ENCODE results near the gene SNCAIP. TPM values are rescaled to one million over a fixed set of nuclear protein-coding genes. Genes with fewer than 3 reads are reported as not detected.

The SNCAIP gene
- total RNA-seq, 1 donor from 2014 or later, result 11.3 TPM

DNA sequence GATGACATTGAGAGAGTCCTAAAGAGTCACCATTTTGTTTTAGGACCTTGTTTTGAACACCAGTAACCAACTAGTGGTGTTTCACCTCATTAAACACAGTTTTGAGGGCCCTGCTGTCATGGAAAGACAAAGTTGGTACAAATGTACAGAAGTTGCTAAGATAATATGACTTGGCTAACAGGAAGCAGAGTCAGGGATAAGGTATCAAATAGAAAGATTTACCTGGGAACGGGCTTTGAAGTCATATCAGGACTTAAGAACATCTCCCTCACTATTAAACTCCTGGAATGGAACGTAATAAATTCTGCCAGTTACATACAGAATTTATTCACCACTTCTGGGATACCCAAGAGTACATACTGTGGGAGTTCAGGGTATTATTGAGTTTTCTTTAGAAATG, 115.6 kb downstream of the SNCAIP start:
- no peak overlapping the region for H3K4me3 ChIP-seq
- H3K36me3 ChIP-seq, result no peaks in the 10 kb centered on the region
- intact Hi-C loops (cut with DNase I), result no loop called here
- no peaks in the 10 kb centered on the region for H3K4me1 ChIP-seq
- no peak overlapping the region for H3K27ac ChIP-seq
- H3K27me3 ChIP-seq, result no peaks in the 10 kb centered on the region
- TF ChIP-seq POLR2AphosphoS5 (IDR thresholded peaks at IDR 0.05; ENCODE audit: insufficient read depth in 1 of 2, low read depth in 1 of 2) (no peak), POLR2A (IDR thresholded peaks at IDR 0.05) (no peak)
- TF ChIP-seq, protein P1, sequence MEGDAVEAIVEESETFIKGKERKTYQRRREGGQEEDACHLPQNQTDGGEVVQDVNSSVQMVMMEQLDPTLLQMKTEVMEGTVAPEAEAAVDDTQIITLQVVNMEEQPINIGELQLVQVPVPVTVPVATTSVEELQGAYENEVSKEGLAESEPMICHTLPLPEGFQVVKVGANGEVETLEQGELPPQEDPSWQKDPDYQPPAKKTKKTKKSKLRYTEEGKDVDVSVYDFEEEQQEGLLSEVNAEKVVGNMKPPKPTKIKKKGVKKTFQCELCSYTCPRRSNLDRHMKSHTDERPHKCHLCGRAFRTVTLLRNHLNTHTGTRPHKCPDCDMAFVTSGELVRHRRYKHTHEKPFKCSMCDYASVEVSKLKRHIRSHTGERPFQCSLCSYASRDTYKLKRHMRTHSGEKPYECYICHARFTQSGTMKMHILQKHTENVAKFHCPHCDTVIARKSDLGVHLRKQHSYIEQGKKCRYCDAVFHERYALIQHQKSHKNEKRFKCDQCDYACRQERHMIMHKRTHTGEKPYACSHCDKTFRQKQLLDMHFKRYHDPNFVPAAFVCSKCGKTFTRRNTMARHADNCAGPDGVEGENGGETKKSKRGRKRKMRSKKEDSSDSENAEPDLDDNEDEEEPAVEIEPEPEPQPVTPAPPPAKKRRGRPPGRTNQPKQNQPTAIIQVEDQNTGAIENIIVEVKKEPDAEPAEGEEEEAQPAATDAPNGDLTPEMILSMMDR (IDR thresholded peaks at IDR 0.05), result no peak
- no peaks in the 10 kb centered on the region for H3K9me3 ChIP-seq
- no peak for DNase-seq (ENCODE audit: extremely low spot score in 2 of 2)

DNA sequence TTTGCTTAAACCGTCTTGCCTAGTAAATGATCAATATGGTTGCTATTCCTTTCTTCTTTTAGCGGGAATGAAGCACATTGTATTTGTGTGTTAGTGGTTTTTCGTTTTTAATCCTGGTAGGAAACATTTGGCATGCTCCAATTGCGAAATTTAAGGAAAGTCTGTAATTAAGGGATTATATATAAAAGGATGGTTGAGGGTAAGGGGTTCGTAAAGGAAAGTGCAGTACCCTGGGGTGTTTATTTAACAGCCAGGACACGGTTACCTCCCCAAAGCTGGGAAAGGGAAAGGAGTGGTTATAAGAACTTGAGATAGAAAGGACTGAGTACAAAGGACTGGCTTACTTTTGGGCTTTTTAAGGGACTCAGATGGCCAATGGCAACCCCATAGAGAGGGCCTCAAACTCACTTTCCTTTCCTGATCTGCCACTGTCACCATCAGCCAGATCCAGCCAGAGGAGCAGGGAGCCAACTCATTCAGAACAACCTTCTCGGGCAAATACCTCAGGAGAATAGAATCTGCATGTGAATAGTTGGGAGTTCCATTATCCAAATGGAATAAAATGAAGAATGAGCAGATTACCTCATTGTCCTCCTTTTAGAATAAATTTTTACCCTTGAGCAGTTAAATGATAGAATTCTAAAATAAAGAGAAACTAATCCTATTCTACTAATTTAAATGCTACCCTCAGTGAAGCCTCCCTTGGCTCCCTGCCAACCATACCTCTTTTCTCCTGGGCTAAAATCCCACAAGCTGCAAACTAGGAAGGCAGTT, 117.7 kb downstream of the SNCAIP start:
- Histone ChIP-seq H3K36me3 (no peaks in the 10 kb centered on the region), H3K4me1 (no peaks in the 10 kb centered on the region), H3K4me3 (no peak overlapping the region), H3K27me3 (no peaks in the 10 kb centered on the region), H3K9me3 (no peaks in the 10 kb centered on the region), H3K27ac (no peak overlapping the region)
- TF ChIP-seq POLR2AphosphoS5 (IDR thresholded peaks at IDR 0.05; ENCODE audit: insufficient read depth in 1 of 2, low read depth in 1 of 2) (no peak), POLR2A (IDR thresholded peaks at IDR 0.05) (no peak)
- TF ChIP-seq, protein P1 (IDR thresholded peaks at IDR 0.05), result no peak
- DNase-seq (ENCODE audit: extremely low spot score in 2 of 2), result no peak
- intact Hi-C loops (cut with DNase I), result no loop called here

DNA sequence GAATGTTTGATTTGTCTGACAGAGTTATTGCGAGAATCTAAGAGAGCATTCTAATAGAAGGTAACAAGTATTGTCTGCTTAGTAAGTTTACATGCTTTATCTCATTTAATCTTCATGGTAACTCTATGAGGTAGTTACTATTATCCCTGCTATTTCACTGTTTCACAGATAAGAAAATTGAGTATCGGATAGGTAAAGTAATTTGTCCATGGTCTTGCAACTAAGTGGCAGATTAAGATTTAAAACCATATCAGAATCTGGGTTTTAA, 118.2 kb downstream of the SNCAIP start:
- H3K9me3 ChIP-seq, result no peaks in the 10 kb centered on the region
- H3K27me3 ChIP-seq, result no peaks in the 10 kb centered on the region
- H3K4me1 ChIP-seq, result no peaks in the 10 kb centered on the region
- H3K27ac ChIP-seq, result no peak overlapping the region
- DNase-seq (ENCODE audit: extremely low spot score in 2 of 2), result no peak
- intact Hi-C loops (cut with DNase I), result no loop called here
- H3K4me3 ChIP-seq, result no peak overlapping the region
- TF ChIP-seq POLR2AphosphoS5 (IDR thresholded peaks at IDR 0.05; ENCODE audit: insufficient read depth in 1 of 2, low read depth in 1 of 2) (no peak), POLR2A (IDR thresholded peaks at IDR 0.05) (no peak)
- TF ChIP-seq, protein P1 (IDR thresholded peaks at IDR 0.05), result no peak
- no peaks in the 10 kb centered on the region for H3K36me3 ChIP-seq

DNA sequence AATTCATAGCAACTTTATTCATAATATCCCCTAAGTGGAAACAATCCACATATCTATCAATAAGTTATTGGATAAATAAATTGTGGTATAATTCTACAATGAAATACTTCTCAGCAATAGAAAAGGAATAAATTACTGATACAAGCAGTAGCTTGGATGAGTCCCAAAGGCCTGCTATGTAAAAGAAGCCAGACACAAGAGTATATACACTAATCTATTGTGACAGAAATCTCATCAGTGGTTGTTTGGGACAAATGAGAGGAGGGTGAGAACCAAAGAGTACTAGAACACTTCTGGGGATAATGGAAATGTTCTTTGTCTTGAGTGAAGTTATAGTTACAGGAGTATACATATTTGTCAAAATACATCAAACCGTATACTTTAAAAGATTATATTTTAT, 119.3 kb downstream of the SNCAIP start:
- no peak overlapping the region for H3K27ac ChIP-seq
- no peaks in the 10 kb centered on the region for H3K9me3 ChIP-seq
- no peak overlapping the region for H3K4me3 ChIP-seq
- H3K36me3 ChIP-seq, result no peaks in the 10 kb centered on the region
- intact Hi-C loops (cut with DNase I), result no loop called here
- no peak for DNase-seq (ENCODE audit: extremely low spot score in 2 of 2)
- no peaks in the 10 kb centered on the region for H3K27me3 ChIP-seq
- H3K4me1 ChIP-seq, result no peaks in the 10 kb centered on the region
- TF ChIP-seq, protein P1 (IDR thresholded peaks at IDR 0.05), result no peak
- TF ChIP-seq POLR2A (IDR thresholded peaks at IDR 0.05) (no peak), POLR2AphosphoS5 (IDR thresholded peaks at IDR 0.05; ENCODE audit: insufficient read depth in 1 of 2, low read depth in 1 of 2) (no peak)

DNA sequence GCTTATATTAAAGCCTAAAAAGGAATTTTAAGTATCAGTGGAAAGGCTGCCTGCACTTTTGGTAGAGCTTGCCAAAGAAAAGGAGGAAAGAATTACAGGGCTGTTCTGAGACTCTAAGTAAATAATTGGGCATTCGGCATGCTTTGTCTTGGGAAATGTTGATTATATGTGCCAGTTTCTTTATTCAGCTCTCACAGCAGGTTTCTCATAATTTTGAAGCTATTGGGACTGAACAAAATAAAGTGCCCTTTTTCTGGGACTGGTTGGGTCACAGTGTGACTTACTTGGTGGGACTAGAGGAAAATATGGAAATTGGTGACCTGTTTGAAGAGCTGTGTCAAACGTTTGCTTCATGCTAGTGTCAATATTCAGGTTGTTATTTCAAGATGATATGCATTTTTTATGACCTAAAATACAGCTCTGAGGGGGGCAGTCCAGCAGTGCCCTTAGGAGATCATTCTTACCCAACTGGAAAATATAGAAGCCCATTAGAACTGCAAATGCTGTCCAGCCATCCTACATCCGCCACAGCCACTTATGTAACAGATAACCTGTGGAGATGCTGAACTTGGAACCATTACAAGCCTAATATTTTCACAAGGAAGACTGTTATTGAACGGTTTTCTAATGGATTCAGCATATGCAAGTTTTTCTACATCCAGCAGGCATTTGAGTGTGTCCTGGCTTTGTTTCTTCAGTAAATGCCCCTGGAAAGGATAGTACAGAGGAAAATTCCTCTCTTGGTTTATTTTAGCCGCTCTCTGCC, 122.4 kb downstream of the SNCAIP start:
- intact Hi-C loops (cut with DNase I), result no loop called here
- no peak for DNase-seq (ENCODE audit: extremely low spot score in 2 of 2)
- no peak overlapping the region for H3K4me3 ChIP-seq
- H3K9me3 ChIP-seq, result no peaks in the 10 kb centered on the region
- H3K36me3 ChIP-seq, result no peaks in the 10 kb centered on the region
- H3K27ac ChIP-seq, result no peak overlapping the region
- TF ChIP-seq POLR2AphosphoS5 (IDR thresholded peaks at IDR 0.05; ENCODE audit: insufficient read depth in 1 of 2, low read depth in 1 of 2) (no peak), POLR2A (IDR thresholded peaks at IDR 0.05) (no peak)
- TF ChIP-seq, protein P1 (IDR thresholded peaks at IDR 0.05), result no peak
- no peaks in the 10 kb centered on the region for H3K27me3 ChIP-seq
- no peaks in the 10 kb centered on the region for H3K4me1 ChIP-seq
